IPS-15b (cell line): ENCODE data around the gene PRDM15.

Experiments used
- H3K27me3 ChIP-seq: one replicate; pipeline ENCODE4 v1.6.1; 2013; ENCODE audit warnings: low read length; ENCODE audit not compliant: control insufficient read depth, insufficient read depth
- H3K36me3 ChIP-seq: one replicate; pipeline ENCODE4 v1.6.1; 2013; ENCODE audit warnings: low read length; ENCODE audit not compliant: control insufficient read depth, insufficient read depth
- H3K4me1 ChIP-seq: one replicate; pipeline ENCODE4 v1.6.1; 2013; ENCODE audit warnings: mild to moderate bottlenecking, low read length; ENCODE audit not compliant: control insufficient read depth, insufficient read depth
- H3K4me3 ChIP-seq: one replicate; pipeline ENCODE4 v1.5.1; 2013; ENCODE audit warnings: low read depth, low read length
- H3K9ac ChIP-seq: one replicate; pipeline ENCODE4 v1.6.1; 2013; ENCODE audit warnings: low read depth, mild to moderate bottlenecking, low read length
- H3K9me3 ChIP-seq: one replicate; pipeline ENCODE4 v1.6.1; 2013; ENCODE audit warnings: mild to moderate bottlenecking, low read length; ENCODE audit not compliant: control insufficient read depth, insufficient read depth

Gene PRDM15

GRCh38 chr21:41754479-41754891 is 124.7 kb downstream of the PRDM15 start:
- Histone ChIP-seq H3K4me3 (no peak overlapping the region), H3K9ac (peak overlapping the region; percentile 32), H3K9me3 (no peaks in the 10 kb centered on the region), H3K27me3 (no peaks in the 10 kb centered on the region), H3K36me3 (peaks cover 3% of the 10 kb centered on the region), H3K4me1 (no peaks in the 10 kb centered on the region)

GRCh38 chr21:41753006-41753898 is 125.9 kb downstream of the PRDM15 start:
- Histone ChIP-seq H3K4me3 (no peak overlapping the region), H3K9me3 (no peaks in the 10 kb centered on the region), H3K4me1 (no peaks in the 10 kb centered on the region), H3K27me3 (no peaks in the 10 kb centered on the region), H3K9ac (no peak overlapping the region), H3K36me3 (peaks cover 5% of the 10 kb centered on the region)

DNA sequence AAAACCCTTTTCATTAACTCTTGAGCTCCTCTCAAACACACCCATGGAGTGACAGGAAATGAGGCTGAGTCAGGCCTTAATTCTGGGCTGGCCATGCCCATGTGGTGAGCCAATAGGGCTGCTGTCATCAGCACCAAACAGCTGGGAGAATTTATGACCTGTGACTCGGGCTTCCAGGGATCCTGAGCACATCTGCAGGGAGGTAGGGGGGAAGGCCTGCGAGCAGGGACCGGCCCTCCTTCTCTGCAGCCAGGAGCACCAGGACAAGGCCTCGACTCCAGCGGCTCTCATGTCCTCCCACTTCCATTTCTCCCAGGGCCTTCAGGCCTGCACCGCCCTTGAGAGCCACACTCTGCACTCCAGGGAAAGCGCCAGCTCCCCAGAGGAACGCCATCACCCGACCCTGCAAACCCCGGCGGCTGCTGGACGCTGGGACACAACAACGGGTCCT is 126.9 kb downstream of the PRDM15 start:
- Histone ChIP-seq H3K4me1 (no peaks in the 10 kb centered on the region), H3K4me3 (no peak overlapping the region), H3K9me3 (no peaks in the 10 kb centered on the region), H3K27me3 (no peaks in the 10 kb centered on the region), H3K36me3 (peaks cover 11% of the 10 kb centered on the region), H3K9ac (no peak overlapping the region)

GRCh38 chr21:41751611-41752011 is 127.5 kb downstream of the PRDM15 start:
- Histone ChIP-seq H3K9me3 (no peaks in the 10 kb centered on the region), H3K4me3 (no peak overlapping the region), H3K27me3 (no peaks in the 10 kb centered on the region), H3K9ac (no peak overlapping the region), H3K36me3 (peaks cover 13% of the 10 kb centered on the region), H3K4me1 (no peaks in the 10 kb centered on the region)

GRCh38 chr21:41750532-41751151 is 128.5 kb downstream of the PRDM15 start:
- Histone ChIP-seq H3K9me3 (no peaks in the 10 kb centered on the region), H3K36me3 (peaks cover 15% of the 10 kb centered on the region), H3K4me1 (no peaks in the 10 kb centered on the region), H3K4me3 (no peak overlapping the region), H3K9ac (no peak overlapping the region), H3K27me3 (no peaks in the 10 kb centered on the region)

DNA sequence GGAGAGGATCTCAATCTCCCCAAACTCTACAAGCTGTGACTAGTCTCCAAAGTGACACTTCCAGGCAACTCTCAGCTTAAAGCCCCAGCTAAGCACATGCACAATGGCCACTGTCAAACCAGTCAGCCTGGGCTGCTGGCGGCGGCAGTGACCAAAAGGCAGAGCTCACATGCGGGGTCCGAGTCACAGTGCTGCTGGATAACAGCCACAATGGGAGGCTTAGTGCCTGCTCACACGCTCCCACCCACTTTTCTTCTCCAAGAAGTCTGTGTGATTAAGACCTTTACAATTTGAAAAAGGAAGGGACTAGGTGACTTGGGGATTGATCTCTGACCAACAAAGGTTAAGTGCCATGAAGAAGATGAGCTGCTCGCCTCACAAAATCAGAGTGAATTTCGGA is 129.1 kb downstream of the PRDM15 start:
- Histone ChIP-seq H3K4me3 (no peak overlapping the region), H3K27me3 (no peaks in the 10 kb centered on the region), H3K9me3 (no peaks in the 10 kb centered on the region), H3K9ac (no peak overlapping the region), H3K4me1 (no peaks in the 10 kb centered on the region), H3K36me3 (peaks cover 15% of the 10 kb centered on the region)

DNA sequence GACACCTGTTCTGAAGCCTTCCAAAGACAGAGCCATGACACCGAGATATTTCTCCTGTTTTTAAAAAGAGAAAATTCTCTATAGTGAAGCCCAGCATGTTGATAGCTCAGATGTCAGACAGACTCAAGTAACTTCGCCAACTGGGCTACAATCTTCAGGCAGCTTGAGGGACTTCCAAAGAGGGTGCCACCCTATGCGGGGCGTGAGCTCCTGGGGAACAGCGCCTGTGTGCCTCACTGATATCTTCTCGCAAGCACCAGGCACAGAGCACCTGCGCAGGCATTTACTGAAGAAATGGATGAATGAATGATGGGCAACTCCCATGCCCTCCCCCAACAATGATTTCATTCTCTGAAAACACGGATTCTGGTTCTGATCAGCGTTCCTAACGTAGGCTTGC is 129.9 kb downstream of the PRDM15 start:
- H3K27me3 ChIP-seq, result no peaks in the 10 kb centered on the region
- peaks cover 23% of the 10 kb centered on the region for H3K36me3 ChIP-seq
- H3K9me3 ChIP-seq, result no peaks in the 10 kb centered on the region
- H3K4me1 ChIP-seq, result no peaks in the 10 kb centered on the region
- H3K4me3 ChIP-seq, result no peak overlapping the region
- no peak overlapping the region for H3K9ac ChIP-seq
